ENCODE data around the gene RAB1A. TPM values are rescaled to one million over a fixed set of nuclear protein-coding genes. Genes with fewer than 3 reads are reported as not detected.

The RAB1A gene
- total and polyA plus RNA-seq, 9 of the 15 experiments (the other 6 are each of a cell fraction or from before 2014, with no cell fraction given), result 43.8 to 163 (median 67.7) TPM

DNA sequence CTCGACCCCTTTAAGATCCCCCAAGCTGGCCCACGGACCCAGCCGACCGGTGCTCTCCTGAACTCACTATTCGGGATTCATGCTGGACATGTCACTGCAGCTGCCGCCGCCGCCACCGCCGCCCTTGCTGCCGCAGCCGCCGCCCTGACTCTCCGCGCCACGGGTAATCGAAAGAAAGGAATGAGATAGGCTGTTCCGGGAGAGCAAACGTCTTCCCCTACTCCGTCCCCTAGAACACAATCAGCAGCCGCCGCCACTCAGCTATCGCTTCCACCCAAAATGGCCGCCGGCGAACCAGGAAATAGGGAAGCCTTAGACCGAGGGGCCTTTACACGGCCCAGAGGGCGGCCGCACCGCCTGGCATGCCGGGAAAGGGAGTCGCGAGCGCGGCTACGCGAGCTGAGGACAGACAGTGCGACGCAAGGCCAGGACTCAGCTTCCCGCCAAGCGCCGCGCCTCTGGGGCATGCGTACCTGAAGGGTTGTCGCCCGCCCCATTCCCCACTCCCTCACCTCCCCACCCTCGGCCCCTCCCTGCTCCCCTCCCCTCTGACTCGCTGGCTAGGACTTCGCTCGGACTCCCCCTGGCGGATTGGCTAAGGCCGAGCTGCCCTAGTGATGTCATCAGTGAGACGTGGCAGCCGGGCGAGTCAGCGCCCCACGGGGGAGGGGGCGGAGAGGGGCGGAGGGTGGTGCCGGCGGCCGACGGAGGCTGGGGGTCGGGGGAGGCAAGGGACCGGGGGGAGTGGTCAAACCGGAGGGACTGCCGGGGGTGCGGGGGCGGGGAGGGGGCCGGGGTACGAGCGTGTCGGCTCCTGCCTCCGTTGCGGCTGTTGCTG is at the start of gene RAB1A (continued):
- TF ChIP-seq ETV1 (tag; conservative IDR thresholded peaks at IDR 0.05; ENCODE audit: low read depth) (no peak), RBM17 (IDR thresholded peaks at IDR 0.05; ENCODE audit: borderline replicate concordance, low read depth, low read length) (no peak), NBN (IDR thresholded peaks at IDR 0.05; ENCODE audit: low read depth) (peak; percentile 15), SRSF7 (optimal IDR thresholded peaks at IDR 0.05; ENCODE audit: low read depth, low read length) (no peak), ZNF121 (CRISPR knock-in tag; conservative IDR thresholded peaks at IDR 0.05) (no peak), ZNF41 (CRISPR knock-in tag; conservative IDR thresholded peaks at IDR 0.05) (no peak), SP1 (CRISPR knock-in tag; IDR thresholded peaks at IDR 0.05) (peak; percentile 83), ZNF316 (IDR thresholded peaks at IDR 0.05) (no peak), ZNF764 (CRISPR knock-in tag; IDR thresholded peaks at IDR 0.05; ENCODE audit: low read depth) (no peak), ZNF311 (CRISPR knock-in tag; IDR thresholded peaks at IDR 0.05) (no peak), ATF1 (CRISPR knock-in tag; IDR thresholded peaks at IDR 0.05) (peak; percentile 63), ATF1 (tag; IDR thresholded peaks at IDR 0.05) (peak; percentile 91), ZKSCAN1 (IDR thresholded peaks at IDR 0.05; ENCODE audit: low read depth, low read length) (no peak)
- TF ChIP-seq, protein P1, sequence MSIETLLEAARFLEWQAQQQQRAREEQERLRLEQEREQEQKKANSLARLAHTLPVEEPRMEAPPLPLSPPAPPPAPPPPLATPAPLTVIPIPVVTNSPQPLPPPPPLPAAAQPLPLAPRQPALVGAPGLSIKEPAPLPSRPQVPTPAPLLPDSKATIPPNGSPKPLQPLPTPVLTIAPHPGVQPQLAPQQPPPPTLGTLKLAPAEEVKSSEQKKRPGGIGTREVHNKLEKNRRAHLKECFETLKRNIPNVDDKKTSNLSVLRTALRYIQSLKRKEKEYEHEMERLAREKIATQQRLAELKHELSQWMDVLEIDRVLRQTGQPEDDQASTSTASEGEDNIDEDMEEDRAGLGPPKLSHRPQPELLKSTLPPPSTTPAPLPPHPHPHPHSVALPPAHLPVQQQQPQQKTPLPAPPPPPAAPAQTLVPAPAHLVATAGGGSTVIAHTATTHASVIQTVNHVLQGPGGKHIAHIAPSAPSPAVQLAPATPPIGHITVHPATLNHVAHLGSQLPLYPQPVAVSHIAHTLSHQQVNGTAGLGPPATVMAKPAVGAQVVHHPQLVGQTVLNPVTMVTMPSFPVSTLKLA (conservative IDR thresholded peaks at IDR 0.05), result peak; percentile 76 to 88
- TF ChIP-seq, protein P2, sequence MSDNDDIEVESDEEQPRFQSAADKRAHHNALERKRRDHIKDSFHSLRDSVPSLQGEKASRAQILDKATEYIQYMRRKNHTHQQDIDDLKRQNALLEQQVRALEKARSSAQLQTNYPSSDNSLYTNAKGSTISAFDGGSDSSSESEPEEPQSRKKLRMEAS (CRISPR knock-in tag; IDR thresholded peaks at IDR 0.05), result peak; percentile 92
- TF ChIP-seq, protein P3, sequence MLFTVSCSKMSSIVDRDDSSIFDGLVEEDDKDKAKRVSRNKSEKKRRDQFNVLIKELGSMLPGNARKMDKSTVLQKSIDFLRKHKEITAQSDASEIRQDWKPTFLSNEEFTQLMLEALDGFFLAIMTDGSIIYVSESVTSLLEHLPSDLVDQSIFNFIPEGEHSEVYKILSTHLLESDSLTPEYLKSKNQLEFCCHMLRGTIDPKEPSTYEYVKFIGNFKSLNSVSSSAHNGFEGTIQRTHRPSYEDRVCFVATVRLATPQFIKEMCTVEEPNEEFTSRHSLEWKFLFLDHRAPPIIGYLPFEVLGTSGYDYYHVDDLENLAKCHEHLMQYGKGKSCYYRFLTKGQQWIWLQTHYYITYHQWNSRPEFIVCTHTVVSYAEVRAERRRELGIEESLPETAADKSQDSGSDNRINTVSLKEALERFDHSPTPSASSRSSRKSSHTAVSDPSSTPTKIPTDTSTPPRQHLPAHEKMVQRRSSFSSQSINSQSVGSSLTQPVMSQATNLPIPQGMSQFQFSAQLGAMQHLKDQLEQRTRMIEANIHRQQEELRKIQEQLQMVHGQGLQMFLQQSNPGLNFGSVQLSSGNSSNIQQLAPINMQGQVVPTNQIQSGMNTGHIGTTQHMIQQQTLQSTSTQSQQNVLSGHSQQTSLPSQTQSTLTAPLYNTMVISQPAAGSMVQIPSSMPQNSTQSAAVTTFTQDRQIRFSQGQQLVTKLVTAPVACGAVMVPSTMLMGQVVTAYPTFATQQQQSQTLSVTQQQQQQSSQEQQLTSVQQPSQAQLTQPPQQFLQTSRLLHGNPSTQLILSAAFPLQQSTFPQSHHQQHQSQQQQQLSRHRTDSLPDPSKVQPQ (CRISPR knock-in tag; IDR thresholded peaks at IDR 0.05; ENCODE audit: borderline replicate concordance), result no peak
- TF ChIP-seq, protein P4, sequence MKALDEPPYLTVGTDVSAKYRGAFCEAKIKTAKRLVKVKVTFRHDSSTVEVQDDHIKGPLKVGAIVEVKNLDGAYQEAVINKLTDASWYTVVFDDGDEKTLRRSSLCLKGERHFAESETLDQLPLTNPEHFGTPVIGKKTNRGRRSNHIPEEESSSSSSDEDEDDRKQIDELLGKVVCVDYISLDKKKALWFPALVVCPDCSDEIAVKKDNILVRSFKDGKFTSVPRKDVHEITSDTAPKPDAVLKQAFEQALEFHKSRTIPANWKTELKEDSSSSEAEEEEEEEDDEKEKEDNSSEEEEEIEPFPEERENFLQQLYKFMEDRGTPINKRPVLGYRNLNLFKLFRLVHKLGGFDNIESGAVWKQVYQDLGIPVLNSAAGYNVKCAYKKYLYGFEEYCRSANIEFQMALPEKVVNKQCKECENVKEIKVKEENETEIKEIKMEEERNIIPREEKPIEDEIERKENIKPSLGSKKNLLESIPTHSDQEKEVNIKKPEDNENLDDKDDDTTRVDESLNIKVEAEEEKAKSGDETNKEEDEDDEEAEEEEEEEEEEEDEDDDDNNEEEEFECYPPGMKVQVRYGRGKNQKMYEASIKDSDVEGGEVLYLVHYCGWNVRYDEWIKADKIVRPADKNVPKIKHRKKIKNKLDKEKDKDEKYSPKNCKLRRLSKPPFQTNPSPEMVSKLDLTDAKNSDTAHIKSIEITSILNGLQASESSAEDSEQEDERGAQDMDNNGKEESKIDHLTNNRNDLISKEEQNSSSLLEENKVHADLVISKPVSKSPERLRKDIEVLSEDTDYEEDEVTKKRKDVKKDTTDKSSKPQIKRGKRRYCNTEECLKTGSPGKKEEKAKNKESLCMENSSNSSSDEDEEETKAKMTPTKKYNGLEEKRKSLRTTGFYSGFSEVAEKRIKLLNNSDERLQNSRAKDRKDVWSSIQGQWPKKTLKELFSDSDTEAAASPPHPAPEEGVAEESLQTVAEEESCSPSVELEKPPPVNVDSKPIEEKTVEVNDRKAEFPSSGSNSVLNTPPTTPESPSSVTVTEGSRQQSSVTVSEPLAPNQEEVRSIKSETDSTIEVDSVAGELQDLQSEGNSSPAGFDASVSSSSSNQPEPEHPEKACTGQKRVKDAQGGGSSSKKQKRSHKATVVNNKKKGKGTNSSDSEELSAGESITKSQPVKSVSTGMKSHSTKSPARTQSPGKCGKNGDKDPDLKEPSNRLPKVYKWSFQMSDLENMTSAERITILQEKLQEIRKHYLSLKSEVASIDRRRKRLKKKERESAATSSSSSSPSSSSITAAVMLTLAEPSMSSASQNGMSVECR (CRISPR knock-in tag; IDR thresholded peaks at IDR 0.05), result peak; percentile 89

Measured in K562 (cell line).